CD14-positive monocyte (primary cell): ENCODE measurements around the gene AKT1. TPM values are rescaled to one million over a fixed set of nuclear protein-coding genes. Genes with fewer than 3 reads are reported as not detected.

Source experiments
- DNase-seq, 3 donors: peaks; one replicate each; pipeline ENCODE4 v3.0.0-alpha.2; 2011 to 2022
- H2AFZ ChIP-seq: 2 replicates; pipeline ENCODE4 v1.6.0; 2012; ENCODE audit warnings: mild to moderate bottlenecking, low read depth, low read length, inconsistent platforms; ENCODE audit not compliant: insufficient read depth, poor library complexity, severe bottlenecking
- H3K27ac ChIP-seq, 2 donors: 1 replicate in 1 of 2; 2 replicates in 1 of 2; pipeline ENCODE4 v1.5.1; 2012 to 2013; ENCODE audit warnings: low read length in 2 of 2, control low read depth in 1 of 2, inconsistent platforms in 1 of 2, low read depth in 1 of 2, mild to moderate bottlenecking in 1 of 2
- H3K27me3 ChIP-seq, 2 donors: one replicate each; pipeline versions ENCODE4 v1.6.0 to v1.6.1; 2011 to 2013; ENCODE audit warnings: low read length in 2 of 2; ENCODE audit not compliant: control insufficient read depth in 2 of 2, insufficient read depth in 2 of 2
- H3K36me3 ChIP-seq, 2 donors: replicated peaks in 1 of 2; 1 replicate in 1 of 2; 2 replicates in 1 of 2; pipeline versions ENCODE4 v1.5.1 to v1.6.1; 2012 to 2013; ENCODE audit warnings: low read length in 2 of 2, control low read depth in 1 of 2, inconsistent platforms in 1 of 2, mild to moderate bottlenecking in 1 of 2; ENCODE audit not compliant: insufficient read depth in 2 of 2, control insufficient read depth in 1 of 2
- H3K4me1 ChIP-seq, 2 donors: 1 replicate in 1 of 2; 2 replicates in 1 of 2; pipeline versions ENCODE4 v1.5.1 to v1.6.1; 2012 to 2013; ENCODE audit warnings: low read length in 2 of 2, control low read depth in 1 of 2, inconsistent platforms in 1 of 2, mild to moderate bottlenecking in 1 of 2, moderate library complexity in 1 of 2; ENCODE audit not compliant: insufficient read depth in 2 of 2, control insufficient read depth in 1 of 2
- H3K4me2 ChIP-seq: replicated peaks from 2 replicates; pipeline ENCODE3; 2012; ENCODE audit warnings: low read length, moderate library complexity, mild to moderate bottlenecking; ENCODE audit not compliant: poor library complexity, severe bottlenecking; ENCODE audit errors: extremely low read depth
- H3K4me3 ChIP-seq, 3 experiments: fragments of 200-600 bp in 1 of 3; sonication (generic) in 1 of 3; replicated peaks in 1 of 3; 1 replicate in 2 of 3; 2 replicates in 1 of 3; pipeline ENCODE4 v1.5.1; 2011 to 2013; ENCODE audit warnings: low read length in 3 of 3, mild to moderate bottlenecking in 3 of 3, control low read depth in 2 of 3, low read depth in 2 of 3, inconsistent platforms in 1 of 3, moderate library complexity in 1 of 3
- H3K79me2 ChIP-seq: 2 replicates; pipeline ENCODE4 v1.6.0; 2012; ENCODE audit warnings: mild to moderate bottlenecking, control low read depth, inconsistent platforms, low read length, moderate library complexity; ENCODE audit not compliant: insufficient read depth
- H3K9ac ChIP-seq: 2 replicates; pipeline ENCODE4 v1.6.0; 2017; ENCODE audit warnings: low read length, mild to moderate bottlenecking; ENCODE audit not compliant: insufficient read depth, poor library complexity, severe bottlenecking
- H3K9me3 ChIP-seq, 2 donors: replicated peaks in 1 of 2; 1 replicate in 1 of 2; 2 replicates in 1 of 2; pipeline versions ENCODE4 v1.5.1 to v1.6.1; 2012 to 2013; ENCODE audit warnings: low read length in 2 of 2, control low read depth in 1 of 2; ENCODE audit not compliant: control insufficient read depth in 1 of 2, insufficient read depth in 1 of 2
- H4K20me1 ChIP-seq: 2 replicates; pipeline ENCODE4 v1.6.0; 2012; ENCODE audit warnings: mild to moderate bottlenecking, low read length, control low read depth, moderate library complexity; ENCODE audit not compliant: insufficient read depth
- H3K27ac Mint-ChIP-seq, 7 donors: one replicate each; pipeline ENCODE4 v1.8.0; 2020; ENCODE audit warnings: mild to moderate bottlenecking in 7 of 7, mixed read lengths in 7 of 7, moderate library complexity in 6 of 7, inconsistent platforms in 2 of 7
- H3K27me3 Mint-ChIP-seq, 3 donors: one replicate each; pipeline ENCODE4 v1.8.0; 2021 to 2022; ENCODE audit warnings: low read depth in 3 of 3, mild to moderate bottlenecking in 3 of 3, mixed read lengths in 3 of 3, moderate library complexity in 3 of 3, inconsistent platforms in 1 of 3
- H3K36me3 Mint-ChIP-seq, 2 donors: one replicate each; pipeline ENCODE4 v1.8.0; 2020; ENCODE audit warnings: mixed read lengths in 2 of 2, inconsistent platforms in 1 of 2, mild to moderate bottlenecking in 1 of 2
- H3K4me1 Mint-ChIP-seq: one replicate; pipeline ENCODE4 v1.8.0; 2020; ENCODE audit warnings: mild to moderate bottlenecking, mixed read lengths
- H3K4me3 Mint-ChIP-seq, 2 donors: one replicate each; pipeline ENCODE4 v1.8.0; 2020; ENCODE audit warnings: mild to moderate bottlenecking in 2 of 2, mixed read lengths in 2 of 2, moderate library complexity in 1 of 2
- H3K9me3 Mint-ChIP-seq, 7 donors: one replicate each; pipeline ENCODE4 v1.8.0; 2020 to 2022; ENCODE audit warnings: mixed read lengths in 7 of 7, mild to moderate bottlenecking in 6 of 7, moderate library complexity in 6 of 7, inconsistent platforms in 2 of 7
- WGBS: methylation state at CpG from one replicate; pipeline ENCODE4 v1.1.5; 2013; ENCODE audit warnings: missing lambda C conversion rate; ENCODE audit not compliant: insufficient coverage; 5-methylcytosine and 5-hydroxymethylcytosine counted together
- intact Hi-C, 2 donors: fragments of 100-400 bp; cut with micrococcal nuclease; formaldehyde crosslinking; loops; one replicate each; pipeline versions ENCODE4 v1.15.0 to v1.15.1; 2023
- polyA plus RNA-seq, 3 donors: library from polyadenylated mRNA; depleted of rRNA in 1 of 3; unstranded in 2 of 3; stranded (reverse) in 1 of 3; fragments of 300-500 nt in 2 of 3; fragments of >200 nt in 1 of 3; fragmentation: Illumina TruSeq in 2 of 3; gene quantifications; 1 replicate in 2 of 3; 2 replicates in 1 of 3; pipeline ENCODE4 v1.2.3, GENCODE V29; 2012 to 2021
- TF ChIP-seq, protein P1 (sequence below): fragments of 200-600 bp; IDR thresholded peaks from one replicate; pipeline ENCODE4 v1.8.0; 2022; ENCODE audit warnings: antibody characterized with exemption, mild to moderate bottlenecking

The AKT1 gene
- polyA plus RNA-seq, 3 donors, result 7.2 to 180 (median 26.4) TPM

DNA sequence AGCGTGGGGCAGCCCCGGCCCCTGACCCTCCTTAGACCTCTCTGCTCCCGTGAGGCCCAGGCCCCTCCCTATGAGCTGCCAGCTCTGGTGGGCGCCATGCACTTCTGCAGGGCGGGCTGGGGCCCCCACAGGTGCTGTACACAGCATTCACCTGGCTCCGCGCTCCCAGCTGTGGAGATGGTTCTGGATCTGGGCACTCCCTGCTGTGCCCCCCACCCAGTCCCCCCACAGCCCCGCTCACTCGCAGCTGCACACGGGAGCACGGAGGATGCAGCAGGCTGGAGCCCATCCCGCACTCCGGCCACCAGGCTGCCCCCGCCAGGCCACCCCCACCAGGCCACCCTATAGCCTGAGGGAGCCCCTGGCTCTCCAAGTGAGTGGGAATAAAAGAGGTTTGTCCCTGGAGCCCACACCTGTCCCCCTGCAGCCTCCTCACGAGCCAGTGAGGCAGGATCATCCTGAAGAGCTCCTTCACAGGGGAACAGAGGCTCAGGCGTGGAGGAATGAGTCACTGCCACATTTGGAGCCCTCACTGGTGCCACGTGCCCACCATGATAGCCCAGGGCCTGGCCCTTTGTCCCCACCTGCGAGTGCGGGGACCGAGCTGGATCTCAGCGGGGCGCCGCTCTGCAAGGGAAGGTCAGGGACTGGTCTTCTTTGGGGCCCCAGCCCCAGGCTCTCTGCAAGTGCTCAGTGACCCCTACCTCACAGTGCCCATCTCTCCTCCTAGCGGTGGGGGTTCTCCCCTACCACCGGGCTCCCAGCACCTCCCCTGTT lies 69.6 kb downstream of the AKT1 start:
- H3K9me3 ChIP-seq, result no peaks in the 10 kb centered on the region
- no peak overlapping the region for H3K4me3 ChIP-seq
- no peaks in the 10 kb centered on the region for H3K36me3 ChIP-seq
- intact Hi-C loops, result no loop called here
- Mint-ChIP-seq H3K27me3 (peaks cover 3 to 23% (median 9%) of the 10 kb centered on the region in 3 donors), H3K36me3 (no peaks in the 10 kb centered on the region), H3K27ac (no peak overlapping the region), H3K4me1 (peaks cover 8% of the 10 kb centered on the region), H3K4me3 (no peak overlapping the region), H3K9me3 (no peaks in the 10 kb centered on the region)
- H4K20me1 ChIP-seq, result no peaks in the 10 kb centered on the region
- H2AFZ ChIP-seq, result no peak overlapping the region
- TF ChIP-seq, protein P1, sequence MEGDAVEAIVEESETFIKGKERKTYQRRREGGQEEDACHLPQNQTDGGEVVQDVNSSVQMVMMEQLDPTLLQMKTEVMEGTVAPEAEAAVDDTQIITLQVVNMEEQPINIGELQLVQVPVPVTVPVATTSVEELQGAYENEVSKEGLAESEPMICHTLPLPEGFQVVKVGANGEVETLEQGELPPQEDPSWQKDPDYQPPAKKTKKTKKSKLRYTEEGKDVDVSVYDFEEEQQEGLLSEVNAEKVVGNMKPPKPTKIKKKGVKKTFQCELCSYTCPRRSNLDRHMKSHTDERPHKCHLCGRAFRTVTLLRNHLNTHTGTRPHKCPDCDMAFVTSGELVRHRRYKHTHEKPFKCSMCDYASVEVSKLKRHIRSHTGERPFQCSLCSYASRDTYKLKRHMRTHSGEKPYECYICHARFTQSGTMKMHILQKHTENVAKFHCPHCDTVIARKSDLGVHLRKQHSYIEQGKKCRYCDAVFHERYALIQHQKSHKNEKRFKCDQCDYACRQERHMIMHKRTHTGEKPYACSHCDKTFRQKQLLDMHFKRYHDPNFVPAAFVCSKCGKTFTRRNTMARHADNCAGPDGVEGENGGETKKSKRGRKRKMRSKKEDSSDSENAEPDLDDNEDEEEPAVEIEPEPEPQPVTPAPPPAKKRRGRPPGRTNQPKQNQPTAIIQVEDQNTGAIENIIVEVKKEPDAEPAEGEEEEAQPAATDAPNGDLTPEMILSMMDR, result no peak
- no peak overlapping the region for H3K27ac ChIP-seq
- H3K4me2 ChIP-seq, result no peak overlapping the region
- peaks cover 0 to 8% of the 10 kb centered on the region in 2 donors for H3K27me3 ChIP-seq
- no peak for DNase-seq
- H3K79me2 ChIP-seq, result no peaks in the 10 kb centered on the region
- H3K9ac ChIP-seq, result no peak overlapping the region
- WGBS, result 92% methylated on average over 18 of the region's 25 CpGs
- H3K4me1 ChIP-seq, result peaks cover 14 to 23% of the 10 kb centered on the region in 2 donors

DNA sequence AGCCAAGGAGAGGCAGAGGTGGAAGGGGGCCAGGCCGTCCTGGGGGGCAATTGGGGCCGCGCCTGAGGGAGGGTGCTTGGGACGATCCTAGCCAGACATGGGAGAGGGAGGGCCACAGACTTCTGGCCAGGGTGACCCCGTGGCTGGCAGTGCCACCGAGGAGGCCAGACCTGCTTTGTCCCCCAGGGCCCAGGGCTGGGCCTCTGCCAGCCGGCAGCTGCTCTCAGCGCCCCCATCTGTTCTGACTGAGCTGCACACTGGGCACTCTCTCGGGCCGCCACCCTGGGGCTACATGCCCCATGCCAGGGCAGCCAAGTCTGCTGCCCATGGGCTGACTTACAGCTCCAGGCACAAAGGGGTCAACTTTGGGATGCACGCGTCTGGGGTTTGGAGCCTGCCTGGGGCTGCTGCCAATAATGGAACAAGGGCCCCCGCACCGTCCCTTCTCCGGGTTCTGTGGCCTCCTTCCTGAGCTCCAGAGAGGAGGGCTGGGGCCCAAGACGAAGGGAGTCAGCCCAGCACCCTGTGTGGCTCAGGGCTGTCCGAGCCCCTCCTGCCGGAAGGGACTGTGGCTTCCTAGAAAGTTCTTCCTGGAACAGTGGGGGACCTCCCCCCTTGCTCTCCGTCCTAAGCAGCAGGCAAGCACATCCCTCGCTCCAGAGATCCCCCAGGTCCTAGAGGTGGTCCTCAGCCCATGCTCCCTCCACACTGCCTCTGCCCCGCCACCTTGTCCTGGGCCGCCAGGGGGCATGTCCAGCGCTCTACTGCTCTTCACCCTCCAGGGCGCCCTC lies 70.4 kb downstream of the AKT1 start:
- no peak for DNase-seq
- H3K36me3 ChIP-seq, result no peaks in the 10 kb centered on the region
- peak overlapping the region; percentile 98 for H2AFZ ChIP-seq

More for the DNA sequence above, 70.4 kb downstream of the AKT1 start:
- no peaks in the 10 kb centered on the region for H3K9me3 Mint-ChIP-seq
- no peaks in the 10 kb centered on the region for H3K9me3 ChIP-seq
- H3K27ac ChIP-seq, result no peak overlapping the region
- WGBS, result 71% methylated on average over 24 of the region's 24 CpGs
- H3K27me3 ChIP-seq, result peaks cover 0 to 8% of the 10 kb centered on the region in 2 donors
- peak overlapping the region; percentile 88 for H3K4me2 ChIP-seq
- peak overlapping the region; percentile 56 to 76 for H3K4me3 Mint-ChIP-seq
- H3K9ac ChIP-seq, result no peak overlapping the region
- peaks cover 3 to 23% (median 9%) of the 10 kb centered on the region in 3 donors for H3K27me3 Mint-ChIP-seq
- H3K36me3 Mint-ChIP-seq, result no peaks in the 10 kb centered on the region
- peaks cover 8% of the 10 kb centered on the region for H3K4me1 Mint-ChIP-seq
- intact Hi-C loops, result loop anchor here in 1 of 2 donors (5.0 kb wide), 1 partner anchor 72 kb away; the partner anchor contains the start of gene AKT1
- peak overlapping the region in 1 of 7 donors; percentile 30 for H3K27ac Mint-ChIP-seq
- H3K79me2 ChIP-seq, result no peaks in the 10 kb centered on the region
- TF ChIP-seq, protein P1, result no peak
- H3K4me3 ChIP-seq, result peak overlapping the region in 2 of 3 experiments; percentile 26 to 89
- peaks cover 14 to 23% of the 10 kb centered on the region in 2 donors for H3K4me1 ChIP-seq
- H4K20me1 ChIP-seq, result no peaks in the 10 kb centered on the region
